Heart right ventricle (tissue), 16 donors: Measurements from ENCODE around the gene RPL6. TPM values are rescaled to one million over a fixed set of nuclear protein-coding genes. Genes with fewer than 3 reads are reported as not detected.
"Not testable (repeated sequence)": the region's sequence is repeated elsewhere in the genome, so short reads cannot be mapped to it uniquely, and the experiment has no call there.

ENCODE experiments used
- ATAC-seq, 8 donors: fragments of 200-7000 bp; cut with Tn5 transposase; one replicate each; pipeline ENCODE4 v1.9.1; 2020; ENCODE audit warnings: mild to moderate bottlenecking in 8 of 8, moderate library complexity in 8 of 8, moderate number of reproducible peaks in 1 of 8
- DNase-seq, 2 donors: peaks; one replicate each; pipeline ENCODE4 v3.0.0-alpha.2; 2020
- H3K27ac ChIP-seq, 10 donors: fragments of 200-600 bp; sonication (generic) in 2 of 10; one replicate each; pipeline versions ENCODE4 v1.5.0 to v1.8.0; 2020 to 2022; ENCODE audit warnings: mild to moderate bottlenecking in 3 of 10
- H3K27me3 ChIP-seq, 7 donors: fragments of 200-600 bp; one replicate each; pipeline ENCODE4 v1.8.0; 2021 to 2022; ENCODE audit warnings: mild to moderate bottlenecking in 2 of 7
- H3K36me3 ChIP-seq, 9 donors: fragments of 200-600 bp; sonication (generic) in 1 of 9; one replicate each; pipeline versions ENCODE4 v1.5.0 to v1.8.0; 2020 to 2022; ENCODE audit warnings: mild to moderate bottlenecking in 2 of 9
- H3K4me1 ChIP-seq, 9 donors: fragments of 200-600 bp; sonication (generic) in 1 of 9; one replicate each; pipeline versions ENCODE4 v1.5.0 to v1.8.0; 2020 to 2022; ENCODE audit warnings: mild to moderate bottlenecking in 4 of 9
- H3K4me3 ChIP-seq, 10 donors: fragments of 200-600 bp; sonication (generic) in 2 of 10; one replicate each; pipeline versions ENCODE4 v1.5.0 to v1.8.0; 2020 to 2022; ENCODE audit warnings: mild to moderate bottlenecking in 7 of 10, moderate library complexity in 2 of 10
- H3K9me3 ChIP-seq, 11 donors: fragments of 200-600 bp in 10 of 11; sonication (generic) in 2 of 11; one replicate each; pipeline versions ENCODE4 v1.5.0 to v1.8.0; 2013 to 2022; ENCODE audit warnings: mild to moderate bottlenecking in 2 of 11, control low read depth in 1 of 11, moderate library complexity in 1 of 11
- CTCF ChIP-seq, 9 donors: fragments of 200-600 bp; sonication (generic) in 2 of 9; IDR thresholded peaks; one replicate each; pipeline versions ENCODE4 v1.5.0 to v1.8.0; 2021 to 2022; ENCODE audit warnings: antibody characterized with exemption in 9 of 9, mild to moderate bottlenecking in 5 of 9, moderate library complexity in 1 of 9
- WGBS, 2 donors: extraction: QIAGEN DNeasy Blood & Tissue Kit; methylation state at CpG; one replicate each; pipeline ENCODE4 v1.1.7; 2013; ENCODE audit warnings: inconsistent platforms in 1 of 2; 5-methylcytosine and 5-hydroxymethylcytosine counted together
- intact Hi-C, 10 donors: fragments of 100-400 bp; cut with DNase I; formaldehyde crosslinking; loops; one replicate each; pipeline versions ENCODE4 v1.11.1 to v1.14.2; 2022
- polyA plus RNA-seq, 2 donors: library from polyadenylated mRNA; stranded (reverse); fragments of 200-250 nt; gene quantifications; one replicate each; pipeline ENCODE4 v1.2.3, GENCODE V29; 2013
- total RNA-seq, 10 donors: library from RNA; stranded (reverse); fragmentation: NEBNext Ultra II Directional in 3 of 10; extraction: Animal tissue kit (Norgen Biotek cat#: 25700) in 3 of 10; gene quantifications; one replicate each; pipeline versions ENCODE4 v1.2.1 to v1.2.4, GENCODE V29; 2021 to 2023
- donor health status: Arrhythmogenic right ventricular cardiomyopathy.
- donor health status: ischemic (EF 13 %, LVEDD 7.1; RV severe dilation, severe dysfunction).
- donor health status: healthy with polysubstance abuse.
- donor health status: DM: no; HTN: yes; CAD: no.
- donor health status: DM: no; HTN: no; CAD: no.
- donor health status: ischemic (EF 25% LVEDD 6.9; RV normal size, moderate dysfunction).
- donor health status: ischemic (EF 25% LVEDD 5.7; RV mildly dilated, moderate dysfunction).
- donor health status: healthy.
- donor health status: DM: yes; HTN: yes; CAD: no.
- donor health status: Ischemic cardiomyopathy.
- donor health status: ischemic (EF 35%, LVEDD 5.7; RV mildly dilated, moderate dysfunction).
- donor health status: nonischemic (EF 11% LVEDD 7.7; RV severe dilation, severe dysfunction).
- donor health status: DM: yes; HTN: yes; CAD: no.
- donor health status: PGD.
- donor health status: ischemic (EF 29% LVEDD 5.4; RV normal size, mild dysfunction).
- donor health status: nonischemic (EF 23%, LVEDD 6.1; RV moderate dilation, normal function).

Gene RPL6
- total and polyA plus RNA-seq, 12 donors, result 564 to 1,749 (median 624) TPM

DNA sequence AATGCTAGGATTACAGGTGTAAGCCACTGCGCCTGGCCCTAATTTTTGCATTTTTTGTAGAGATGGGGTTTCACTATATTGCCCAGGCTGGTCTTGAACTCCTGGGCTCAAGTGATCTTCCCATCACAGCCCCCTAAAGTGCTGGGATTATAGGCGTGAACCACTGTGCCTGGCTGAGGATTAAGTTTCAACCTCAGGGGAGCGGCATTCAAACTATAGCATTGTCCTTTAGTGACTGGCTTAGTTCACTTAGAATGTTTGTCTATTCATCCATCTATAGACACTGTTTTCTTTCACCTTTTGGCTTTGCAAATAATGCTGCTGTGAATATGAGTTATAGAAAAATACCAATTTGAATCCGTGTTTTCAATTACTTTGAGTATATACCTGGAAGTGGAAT, 34.5 kb upstream of the RPL6 start:
- TF ChIP-seq CTCF (IDR thresholded peaks at IDR 0.05), result no peak
- H3K4me3 ChIP-seq, result no peak overlapping the region
- no peak for DNase-seq
- no peaks in the 10 kb centered on the region for H3K9me3 ChIP-seq
- intact Hi-C loops, result no loop called here
- no peak for ATAC-seq
- H3K27me3 ChIP-seq, result no peaks in the 10 kb centered on the region
- peaks cover 0 to 40% (median 16%) of the 10 kb centered on the region in 9 donors for H3K36me3 ChIP-seq
- WGBS, 2 donors, result 96 to 98% methylated on average over 4 of the region's 4 CpGs
- peaks cover 0 to 8% (median 0%) of the 10 kb centered on the region in 9 donors for H3K4me1 ChIP-seq
- H3K27ac ChIP-seq, result no peak overlapping the region

GRCh38 chr12:112440653-112441052, 31.2 kb upstream of the RPL6 start:
- intact Hi-C loops, DNase-seq, ATAC-seq, H3K36me3 ChIP-seq, H3K27me3 ChIP-seq, H3K9me3 ChIP-seq, H3K27ac ChIP-seq, H3K4me3 ChIP-seq: not testable (repeated sequence)
- peaks cover 0 to 21% (median 9%) of the 10 kb centered on the region in 9 donors for H3K4me1 ChIP-seq
- WGBS, 2 donors, result 97% methylated on average over 9 of the region's 9 CpGs

DNA sequence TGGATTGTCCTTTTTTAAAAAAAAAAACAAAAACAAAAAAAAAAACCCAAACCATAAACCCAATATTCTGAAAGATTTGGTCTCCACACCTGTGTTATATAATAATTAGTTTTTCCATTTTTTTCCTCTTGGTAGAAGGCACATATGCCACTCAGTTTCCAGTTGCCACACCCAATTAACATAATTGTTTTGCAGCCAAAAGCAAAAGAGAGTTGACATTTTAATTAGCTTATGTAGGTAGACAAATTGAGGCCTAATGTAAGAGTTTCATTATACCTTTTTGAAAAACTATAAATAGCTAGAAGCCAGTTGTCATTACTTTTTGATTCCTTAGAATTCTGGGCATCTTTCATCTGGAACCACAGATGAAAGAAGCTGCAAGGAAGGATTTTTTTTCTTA, 30.4 kb upstream of the RPL6 start:
- Histone ChIP-seq H3K4me3 (no peak overlapping the region), H3K36me3 (peaks cover 0 to 6% (median 0%) of the 10 kb centered on the region in 9 donors), H3K27ac (no peak overlapping the region), H3K27me3 (no peaks in the 10 kb centered on the region), H3K9me3 (no peaks in the 10 kb centered on the region), H3K4me1 (peaks cover 0 to 21% (median 9%) of the 10 kb centered on the region in 9 donors)
- intact Hi-C loops, result no loop called here
- no peak for ATAC-seq
- DNase-seq, result no peak
- TF ChIP-seq CTCF (IDR thresholded peaks at IDR 0.05), result no peak

GRCh38 chr12:112438645-112439044, 29.2 kb upstream of the RPL6 start:
- H3K36me3 ChIP-seq, DNase-seq, H3K27ac ChIP-seq, H3K9me3 ChIP-seq, H3K4me3 ChIP-seq, ATAC-seq, H3K27me3 ChIP-seq, intact Hi-C loops: not testable (repeated sequence)
- peaks cover 0 to 21% (median 9%) of the 10 kb centered on the region in 9 donors for H3K4me1 ChIP-seq
- WGBS, 2 donors, result 96 to 100% methylated on average over 1 of the region's 1 CpG

DNA sequence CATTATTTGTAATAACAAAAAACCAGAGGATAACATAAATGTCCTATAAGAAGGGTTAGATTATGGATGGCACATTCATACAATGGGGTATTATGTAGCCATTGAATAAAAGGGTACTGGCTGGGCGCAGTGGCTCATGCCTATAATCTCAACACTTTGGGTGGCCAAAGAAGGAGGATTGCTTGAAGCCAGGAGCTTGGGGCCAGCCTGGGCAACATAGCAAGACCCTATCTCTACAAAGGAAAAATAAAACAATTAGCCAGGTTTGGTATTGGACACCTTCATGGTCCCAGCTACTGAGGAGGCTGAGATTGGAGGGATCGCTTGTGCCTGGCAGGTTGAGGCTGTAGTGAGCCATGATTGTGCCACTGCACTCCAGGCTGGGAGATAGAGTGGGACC, 24.1 kb upstream of the RPL6 start:
- no peak for DNase-seq
- Histone ChIP-seq H3K27ac (no peak overlapping the region), H3K36me3 (peaks cover 0 to 7% (median 0%) of the 10 kb centered on the region in 9 donors), H3K4me3 (no peak overlapping the region), H3K27me3 (no peaks in the 10 kb centered on the region), H3K4me1 (peaks cover 0 to 17% (median 9%) of the 10 kb centered on the region in 9 donors), H3K9me3 (no peaks in the 10 kb centered on the region)
- no peak for ATAC-seq
- WGBS, 2 donors, result 97 to 100% methylated on average over 2 of the region's 2 CpGs
- no peak for TF ChIP-seq CTCF (IDR thresholded peaks at IDR 0.05)
- intact Hi-C loops, result no loop called here
